H1 (cell line): ENCODE results near the gene TBX15. TPM values are rescaled to one million over a fixed set of nuclear protein-coding genes. Genes with fewer than 3 reads are reported as not detected.

Source experiments
- CTCF ChIA-PET: fragments of 300-600 bp; sonication (Branson Sonifier 250); formaldehyde crosslinking; loops from one replicate; lab custom pipeline; 2021; ENCODE audit not compliant: partially characterized antibody; lab: Charles Lee
- POLR2A ChIA-PET: fragments of 300-600 bp; sonication (Branson Sonifier 250); formaldehyde crosslinking; loops from one replicate; lab custom pipeline; 2021; ENCODE audit warnings: inconsistent platforms; ENCODE audit not compliant: partially characterized antibody; lab: Charles Lee
- DNase-seq, 2 experiments: peaks; one replicate each; pipeline versions ENCODE4 v3.0.0 to v3.0.0-alpha.2; 2010 to 2022; ENCODE audit warnings: low spot score in 2 of 2, low read depth in 1 of 2, mixed read lengths in 1 of 2
- FAIRE-seq: peaks from 2 replicates; lab custom pipeline; 2011; peaks lifted over from hg19 to GRCh38; lab: Jason Lieb, UNC
- H2AFZ ChIP-seq: 2 replicates; pipeline ENCODE4 v1.8.1; 2012; ENCODE audit warnings: low read length, inconsistent platforms
- H2AK5ac ChIP-seq: 2 replicates; pipeline ENCODE4 v1.6.1; 2013; ENCODE audit warnings: low read depth, low read length
- H2BK120ac ChIP-seq: replicated peaks from 2 replicates; pipeline ENCODE3; 2013; ENCODE audit warnings: low read depth, low read length, inconsistent platforms
- H2BK12ac ChIP-seq: 2 replicates; pipeline ENCODE4 v1.6.1; 2013; ENCODE audit warnings: low read depth, low read length
- H2BK15ac ChIP-seq: 2 replicates; pipeline ENCODE4 v1.6.1; 2013; ENCODE audit warnings: low read length
- H2BK20ac ChIP-seq: 2 replicates; pipeline ENCODE4 v1.6.1; 2013; ENCODE audit warnings: low read length
- H2BK5ac ChIP-seq: 2 replicates; pipeline ENCODE4 v1.6.1; 2013; ENCODE audit warnings: low read depth, low read length
- H3K14ac ChIP-seq: 2 replicates; pipeline ENCODE4 v1.6.1; 2013; ENCODE audit warnings: inconsistent platforms; ENCODE audit not compliant: insufficient read length
- H3K18ac ChIP-seq: 2 replicates; pipeline ENCODE4 v1.6.1; 2013; ENCODE audit warnings: low read length; ENCODE audit errors: extremely low read depth
- H3K23ac ChIP-seq: 2 replicates; pipeline ENCODE4 v1.6.1; 2013; ENCODE audit warnings: inconsistent platforms; ENCODE audit not compliant: insufficient read length
- H3K23me2 ChIP-seq: 2 replicates; pipeline ENCODE4 v1.6.1; 2013; ENCODE audit warnings: low read depth, low read length
- H3K27ac ChIP-seq: 2 replicates; pipeline ENCODE4 v1.6.1; 2011; ENCODE audit warnings: low read depth, low read length, inconsistent platforms
- H3K27me3 ChIP-seq, 4 experiments: replicated peaks in 1 of 4; 1 replicate in 1 of 4; 2 replicates in 3 of 4; pipeline versions ENCODE4 v1.6.1 to v1.8.1; 2011 to 2013; ENCODE audit warnings: low read length in 3 of 4, mild to moderate bottlenecking in 3 of 4, inconsistent platforms in 2 of 4, mixed read lengths in 2 of 4, moderate library complexity in 1 of 4; ENCODE audit not compliant: control insufficient read depth in 3 of 4, insufficient read depth in 3 of 4; ENCODE audit errors: extremely low read depth in 1 of 4
- H3K36me3 ChIP-seq, 4 experiments: 2 replicates each; pipeline versions ENCODE4 v1.6.1 to v1.8.1; 2011 to 2013; ENCODE audit warnings: mild to moderate bottlenecking in 4 of 4, low read length in 3 of 4, moderate library complexity in 2 of 4, control low read depth in 1 of 4, inconsistent platforms in 1 of 4; ENCODE audit not compliant: insufficient read depth in 4 of 4, control insufficient read depth in 2 of 4
- H3K4ac ChIP-seq: replicated peaks from 2 replicates; pipeline ENCODE3; 2013; ENCODE audit warnings: low read length, low read depth, mixed read lengths, inconsistent platforms; ENCODE audit not compliant: insufficient read length
- H3K4me1 ChIP-seq, 4 experiments: replicated peaks in 1 of 4; 1 replicate in 1 of 4; 2 replicates in 3 of 4; pipeline versions ENCODE4 v1.6.1 to v1.8.1; 2011 to 2013; ENCODE audit warnings: low read length in 3 of 4, inconsistent platforms in 2 of 4, mixed read lengths in 1 of 4; ENCODE audit not compliant: insufficient read depth in 4 of 4, control insufficient read depth in 3 of 4
- H3K4me2 ChIP-seq, 2 experiments: 2 replicates each; pipeline versions ENCODE4 v1.6.1 to v1.8.1; 2011 to 2013; ENCODE audit warnings: low read depth in 2 of 2, low read length in 2 of 2, control low read depth in 1 of 2, inconsistent platforms in 1 of 2, mild to moderate bottlenecking in 1 of 2; ENCODE audit not compliant: insufficient read depth in 1 of 2
- H3K4me3 ChIP-seq, 4 experiments: fragments of 200-600, 300-600 bp in 1 of 4; sonication (generic), shearing (Covaris generic), sonication (Bioruptor Twin) in 1 of 4; 2 replicates each; pipeline versions ENCODE4 v1.5.1 to v1.8.1; 2011 to 2016; ENCODE audit warnings: low read length in 4 of 4, low read depth in 3 of 4, control low read depth in 2 of 4, inconsistent platforms in 2 of 4, mild to moderate bottlenecking in 2 of 4, mixed read lengths in 1 of 4, moderate library complexity in 1 of 4; ENCODE audit not compliant: insufficient read depth in 2 of 4; ENCODE audit errors: extremely low read depth in 1 of 4
- H3K56ac ChIP-seq: replicated peaks from 2 replicates; pipeline ENCODE3; 2013; ENCODE audit warnings: low read depth, mild to moderate bottlenecking, mixed read lengths, low read length, inconsistent platforms; ENCODE audit not compliant: insufficient read length
- H3K79me1 ChIP-seq: 2 replicates; pipeline ENCODE4 v1.6.1; 2013; ENCODE audit warnings: low read depth, low read length, control low read depth
- H3K79me2 ChIP-seq, 2 experiments: 2 replicates each; pipeline versions ENCODE4 v1.6.1 to v1.8.1; 2012 to 2013; ENCODE audit warnings: low read length in 2 of 2, mild to moderate bottlenecking in 2 of 2, inconsistent platforms in 1 of 2; ENCODE audit not compliant: insufficient read depth in 2 of 2, control insufficient read depth in 1 of 2
- H3K9ac ChIP-seq, 4 experiments: replicated peaks in 1 of 4; 1 replicate in 1 of 4; 2 replicates in 3 of 4; pipeline versions ENCODE4 v1.6.1 to v1.8.1; 2011 to 2013; ENCODE audit warnings: low read depth in 3 of 4, low read length in 3 of 4, control low read depth in 2 of 4, mild to moderate bottlenecking in 2 of 4, moderate library complexity in 2 of 4, inconsistent platforms in 1 of 4; ENCODE audit errors: extremely low read depth in 1 of 4
- H3K9me3 ChIP-seq, 2 experiments: 2 replicates each; pipeline versions ENCODE4 v1.6.1 to v1.8.1; 2012 to 2013; ENCODE audit warnings: mild to moderate bottlenecking in 2 of 2, moderate library complexity in 2 of 2, control low read depth in 1 of 2, inconsistent platforms in 1 of 2, low read depth in 1 of 2, low read length in 1 of 2, mixed read lengths in 1 of 2; ENCODE audit not compliant: insufficient read depth in 2 of 2
- H4K20me1 ChIP-seq, 2 experiments: replicated peaks in 1 of 2; 2 replicates each; pipeline versions ENCODE3 to v1.8.1; 2011 to 2013; ENCODE audit warnings: inconsistent platforms in 2 of 2, low read length in 2 of 2, mild to moderate bottlenecking in 1 of 2; ENCODE audit not compliant: insufficient read depth in 2 of 2, control insufficient read depth in 1 of 2
- H4K5ac ChIP-seq: 2 replicates; pipeline ENCODE4 v1.6.1; 2013; ENCODE audit warnings: low read length, low read depth, mixed read lengths, inconsistent platforms; ENCODE audit not compliant: insufficient read length
- H4K8ac ChIP-seq: 2 replicates; pipeline ENCODE4 v1.8.0; 2013; ENCODE audit warnings: mild to moderate bottlenecking, moderate library complexity, low read length, inconsistent platforms; ENCODE audit not compliant: insufficient read depth; ENCODE audit errors: extremely low read depth
- H4K91ac ChIP-seq: replicated peaks from 2 replicates; pipeline ENCODE3; 2013; ENCODE audit warnings: low read length, mixed read lengths, inconsistent platforms; ENCODE audit not compliant: insufficient read length
- BRCA1 ChIP-seq: IDR thresholded peaks from 2 replicates; pipeline ENCODE4 v1.6.1; 2012; ENCODE audit warnings: low read depth, low read length, improper control_type of control experiment
- CTBP2 ChIP-seq: IDR thresholded peaks from 2 replicates; pipeline ENCODE4 v1.7.0; 2011; ENCODE audit warnings: borderline replicate concordance, mild to moderate bottlenecking, moderate library complexity, mixed read lengths, low read length; ENCODE audit not compliant: insufficient read depth, insufficient read length
- EP300 ChIP-seq, 2 experiments: IDR thresholded peaks; 1 replicate in 1 of 2; 2 replicates in 1 of 2; pipeline ENCODE4 v1.6.1; 2011 to 2012; ENCODE audit warnings: low read depth in 2 of 2, low read length in 2 of 2, mild to moderate bottlenecking in 2 of 2, borderline replicate concordance in 1 of 2, inconsistent platforms in 1 of 2, moderate library complexity in 1 of 2
- EZH2 ChIP-seq: fragments of 200-600 bp; sonication (generic); IDR thresholded peaks from 2 replicates; pipeline ENCODE4 v1.7.1; 2012; ENCODE audit warnings: low read depth, mild to moderate bottlenecking, moderate library complexity, low read length, inconsistent platforms; ENCODE audit not compliant: severe bottlenecking
- KDM5A ChIP-seq: fragments of 200-600 bp; IDR thresholded peaks from 2 replicates; pipeline ENCODE4 v1.7.1; 2012; ENCODE audit warnings: mild to moderate bottlenecking, low read length, inconsistent platforms, mixed read lengths
- POU5F1 ChIP-seq: IDR thresholded peaks from 2 replicates; pipeline ENCODE4 v1.6.1; 2011; ENCODE audit warnings: low read depth, mild to moderate bottlenecking, low read length, moderate library complexity
- RAD21 ChIP-seq, 2 experiments: IDR thresholded peaks in 1 of 2; conservative IDR thresholded peaks in 1 of 2; 2 replicates each; pipeline ENCODE4 v1.6.1; 2011; ENCODE audit warnings: low read depth in 2 of 2, low read length in 2 of 2, improper control_type of control experiment in 1 of 2, inconsistent platforms in 1 of 2, mild to moderate bottlenecking in 1 of 2, moderate library complexity in 1 of 2
- RNF2 ChIP-seq: fragments of 200-900, 300-1000 bp; sonication (generic); IDR thresholded peaks from 2 replicates; pipeline ENCODE4 v1.7.1; 2016; ENCODE audit warnings: borderline replicate concordance, low read depth, mild to moderate bottlenecking, antibody characterized with exemption, low read length; ENCODE audit not compliant: poor library complexity, severe bottlenecking; ENCODE audit errors: missing control alignments
- SUZ12 ChIP-seq: fragments of 200-600 bp; sonication (generic); IDR thresholded peaks from 2 replicates; pipeline ENCODE4 v1.6.1; 2012; ENCODE audit warnings: mild to moderate bottlenecking, inconsistent platforms, low read length, moderate library complexity, mixed read lengths
- WGBS, 2 experiments: shearing (Covaris generic) in 1 of 2; methylation state at CpG; one replicate each; pipeline versions ENCODE4 v1.1.6 to v1.1.7; 2013 to 2015; ENCODE audit warnings: low lambda C conversion rate in 2 of 2, mixed read lengths in 2 of 2, inconsistent platforms in 1 of 2, low coverage in 1 of 2, missing lambda C conversion rate in 1 of 2; ENCODE audit not compliant: insufficient replicate concordance in 2 of 2, insufficient coverage in 1 of 2, insufficient read length in 1 of 2; ENCODE audit errors: extremely low coverage in 1 of 2, missing lambda C conversion rate in 1 of 2; 5-methylcytosine and 5-hydroxymethylcytosine counted together
- polyA plus RNA-seq, 7 experiments: library from polyadenylated mRNA; depleted of rRNA in 3 of 7; stranded (reverse) in 5 of 7; unstranded in 2 of 7; fragments of >200 nt in 5 of 7; fragments of 200-250 nt in 2 of 7; gene quantifications; 1 replicate in 5 of 7; 2 replicates in 1 of 7; 4 replicates in 1 of 7; pipeline versions ENCODE4 v1.2.1 to v1.2.3, GENCODE V29; 2011 to 2013; ENCODE audit warnings: missing spikeins in 2 of 7, mixed read lengths in 2 of 7
- total RNA-seq: library from RNA; stranded (reverse); fragmentation: NEBNext Ultra II Directional; extraction: Animal tissue kit (Norgen Biotek cat#: 25700); gene quantifications from 2 replicates; pipeline ENCODE4 v1.2.1, GENCODE V29; 2021

TBX15 gene
- total and polyA plus RNA-seq, 2 of the 8 experiments (the other 6 are each of a cell fraction or from before 2014, with no cell fraction given) = 0.14 to 0.24 TPM

DNA sequence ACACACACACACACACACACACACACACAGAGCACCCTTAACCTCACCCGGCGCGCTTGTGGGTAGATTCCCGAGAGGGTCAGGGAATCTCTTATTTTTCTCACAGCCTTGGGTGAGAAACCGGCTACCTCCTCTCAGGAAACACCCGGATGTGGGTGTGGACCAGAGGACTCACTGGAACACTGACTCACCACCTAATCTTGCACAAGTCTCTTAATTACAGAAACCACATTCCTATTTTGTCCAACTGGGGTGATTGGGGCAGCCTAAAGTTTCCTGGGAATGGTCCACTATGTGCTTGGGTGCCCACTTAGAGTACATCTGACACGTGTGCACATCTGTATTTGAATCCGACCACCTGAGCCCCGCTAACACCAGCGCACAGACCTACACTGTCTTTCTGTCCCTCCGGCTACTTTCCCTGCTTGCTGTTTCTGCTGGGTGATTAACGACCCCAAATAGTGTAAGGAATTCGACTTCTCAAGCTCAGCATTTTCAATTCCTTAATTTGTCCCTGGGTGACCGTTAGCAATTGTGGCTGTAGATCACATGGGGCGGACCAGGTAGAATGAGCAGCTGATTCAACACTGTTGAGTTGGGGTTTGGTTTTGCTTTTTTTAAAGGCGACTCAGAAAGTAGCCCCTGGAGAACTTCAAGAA is 14.0 kb upstream of the TBX15 start:
- Histone ChIP-seq H2BK120ac (no peak overlapping the region), H3K27ac (no peak overlapping the region), H3K23ac (no peak overlapping the region), H3K4me3 (peak overlapping the region in 1 of 4 experiments; percentile 53; a peak in 1 of 8 replicates), H2AK5ac (no peak overlapping the region), H2BK20ac (no peak overlapping the region), H4K8ac (no peak overlapping the region), H4K20me1 (peaks cover 5 to 24% of the 10 kb centered on the region in 2 experiments), H2AFZ (no peak overlapping the region), H3K9me3 (no peaks in the 10 kb centered on the region), H2BK12ac (0 out of 2 replicates have a peak overlapping the region, but pooled peaks have one; percentile 60), H3K79me1 (no peaks in the 10 kb centered on the region), H3K4ac (no peak overlapping the region), H2BK5ac (no peak overlapping the region), H3K14ac (no peak overlapping the region), H3K4me2 (peak overlapping the region; percentile 24 to 85; a peak in 3 of 4 replicates), H3K79me2 (no peaks in the 10 kb centered on the region), H4K91ac (no peak overlapping the region), H3K23me2 (no peaks in the 10 kb centered on the region; the same call in 1 of the 2 replicates), H3K56ac (no peak overlapping the region), H3K36me3 (peaks cover 0 to 5% (median 0%) of the 10 kb centered on the region in 4 experiments; a peak in 1 of 8 replicates), H3K9ac (no peak overlapping the region), H3K27me3 (peaks cover 96 to 100% (median 99%) of the 10 kb centered on the region in 4 experiments)
- FAIRE-seq (no peak), DNase-seq (no peak)
- CTCF ChIA-PET = interaction anchor here (1.1 to 5.9 kb wide), 3 partner anchors 9 to 16 kb away, joined by 3 to 35 read pairs (median 13); no protein-coding TSS in a partner anchor
- no peak for TF ChIP-seq CTBP2
- TF ChIP-seq BRCA1 = no peak
- no peak for TF ChIP-seq RAD21 (IDR thresholded peaks at IDR 0.05 in 1 of 2, conservative IDR thresholded peaks at IDR 0.05 in 1 of 2; ENCODE audit: low read depth in 2 of 2, low read length in 2 of 2)
- TF ChIP-seq EP300 (IDR thresholded peaks at IDR 0.05; ENCODE audit: borderline replicate concordance in 1 of 2, low read depth in 2 of 2, low read length in 2 of 2) = no peak
- peak; percentile 71; the same call in 1 of the 2 replicates for TF ChIP-seq SUZ12
- TF ChIP-seq EZH2 = peak; percentile 75
- no peak for TF ChIP-seq KDM5A
- TF ChIP-seq POU5F1 = no peak
- TF ChIP-seq RNF2 = peak; percentile 22
- TF ChIP-seq, all 59 proteins: peak for 3
- Histone ChIP-seq H3K4me1 (peaks cover 9 to 38% (median 12%) of the 10 kb centered on the region in 4 experiments), H3K18ac (no peak overlapping the region; the same call in 1 of the 2 replicates), H4K5ac (no peak overlapping the region), H2BK15ac (no peak overlapping the region)
- POLR2A ChIA-PET = interaction anchor here (0.7 to 2.3 kb wide), 2 partner anchors 13 to 17 kb away, joined by 3 to 7 read pairs; no protein-coding TSS in a partner anchor
- 13% methylated on average over 16 of the region's 16 CpGs; no CpG with 5 or more reads in 1 of the 2 experiments for WGBS, 2 experiments
